Measurements from ENCODE around the gene TFRC.

The TFRC gene

DNA sequence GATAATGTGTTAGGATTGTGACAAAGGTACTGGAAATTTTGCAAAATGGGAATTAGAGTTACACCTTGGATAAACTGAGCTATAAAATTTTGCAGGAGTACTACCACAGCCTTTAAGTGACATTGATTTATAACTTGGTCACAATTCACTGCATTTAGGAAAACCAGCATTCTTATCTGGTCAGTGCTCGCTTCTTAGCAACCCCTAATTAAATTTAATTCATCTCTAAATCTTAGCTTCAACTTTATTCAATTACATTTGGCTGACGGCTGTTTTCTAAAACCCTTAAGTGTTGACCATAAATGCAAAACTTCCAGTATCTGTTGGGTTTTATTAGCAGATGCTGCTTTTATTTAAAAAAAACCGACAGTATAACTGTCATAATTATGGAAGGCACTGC lies 31.3 kb downstream of the TFRC start:
- Histone ChIP-seq H3K27me3 (ENCODE audit: insufficient read depth, poor library complexity, severe bottlenecking) (no peaks in the 10 kb centered on the region), H3K4me1 (ENCODE audit: insufficient read depth, poor library complexity, severe bottlenecking) (no peaks in the 10 kb centered on the region), H3K9me3 (ENCODE audit: severe bottlenecking) (no peaks in the 10 kb centered on the region), H3K36me3 (ENCODE audit: low read depth) (peaks cover 72% of the 10 kb centered on the region), H3K4me3 (ENCODE audit: severe bottlenecking) (no peak overlapping the region), H3K27ac (ENCODE audit: poor library complexity, severe bottlenecking) (no peak overlapping the region)
- no peak for DNase-seq (ENCODE audit: low spot score)
- no peak for ATAC-seq (ENCODE audit: low read depth)
- TF ChIP-seq, protein P1, sequence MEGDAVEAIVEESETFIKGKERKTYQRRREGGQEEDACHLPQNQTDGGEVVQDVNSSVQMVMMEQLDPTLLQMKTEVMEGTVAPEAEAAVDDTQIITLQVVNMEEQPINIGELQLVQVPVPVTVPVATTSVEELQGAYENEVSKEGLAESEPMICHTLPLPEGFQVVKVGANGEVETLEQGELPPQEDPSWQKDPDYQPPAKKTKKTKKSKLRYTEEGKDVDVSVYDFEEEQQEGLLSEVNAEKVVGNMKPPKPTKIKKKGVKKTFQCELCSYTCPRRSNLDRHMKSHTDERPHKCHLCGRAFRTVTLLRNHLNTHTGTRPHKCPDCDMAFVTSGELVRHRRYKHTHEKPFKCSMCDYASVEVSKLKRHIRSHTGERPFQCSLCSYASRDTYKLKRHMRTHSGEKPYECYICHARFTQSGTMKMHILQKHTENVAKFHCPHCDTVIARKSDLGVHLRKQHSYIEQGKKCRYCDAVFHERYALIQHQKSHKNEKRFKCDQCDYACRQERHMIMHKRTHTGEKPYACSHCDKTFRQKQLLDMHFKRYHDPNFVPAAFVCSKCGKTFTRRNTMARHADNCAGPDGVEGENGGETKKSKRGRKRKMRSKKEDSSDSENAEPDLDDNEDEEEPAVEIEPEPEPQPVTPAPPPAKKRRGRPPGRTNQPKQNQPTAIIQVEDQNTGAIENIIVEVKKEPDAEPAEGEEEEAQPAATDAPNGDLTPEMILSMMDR (IDR thresholded peaks at IDR 0.05; ENCODE audit: poor library complexity, severe bottlenecking) = no peak

DNA sequence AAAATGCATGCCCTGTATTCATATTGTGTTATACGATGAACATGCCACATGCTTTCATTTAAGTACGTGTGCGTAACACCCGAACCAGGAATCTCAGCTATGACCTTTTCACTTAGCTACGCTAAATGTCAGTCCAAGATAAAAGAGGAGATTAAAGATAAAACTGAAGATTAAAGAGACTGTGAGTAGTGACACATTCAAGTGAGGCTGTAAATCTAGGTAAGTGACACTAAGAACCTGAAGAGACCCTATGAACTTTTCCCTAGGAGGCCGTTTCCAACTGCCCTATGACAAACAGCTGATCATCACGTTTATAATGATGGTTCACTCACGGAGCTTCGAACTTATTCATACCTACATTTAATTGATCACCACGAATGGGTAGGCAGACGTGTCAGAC lies 32.2 kb downstream of the TFRC start:
- H3K4me3 ChIP-seq (ENCODE audit: severe bottlenecking) = no peak overlapping the region
- no peak overlapping the region for H3K27ac ChIP-seq (ENCODE audit: poor library complexity, severe bottlenecking)
- ATAC-seq (ENCODE audit: low read depth) (no peak), DNase-seq (ENCODE audit: low spot score) (no peak)
- H3K27me3 ChIP-seq (ENCODE audit: insufficient read depth, poor library complexity, severe bottlenecking) = no peaks in the 10 kb centered on the region
- H3K9me3 ChIP-seq (ENCODE audit: severe bottlenecking) = no peaks in the 10 kb centered on the region
- TF ChIP-seq, protein P1 (IDR thresholded peaks at IDR 0.05; ENCODE audit: poor library complexity, severe bottlenecking) = no peak
- H3K4me1 ChIP-seq (ENCODE audit: insufficient read depth, poor library complexity, severe bottlenecking) = no peaks in the 10 kb centered on the region
- H3K36me3 ChIP-seq (ENCODE audit: low read depth) = peaks cover 63% of the 10 kb centered on the region

DNA sequence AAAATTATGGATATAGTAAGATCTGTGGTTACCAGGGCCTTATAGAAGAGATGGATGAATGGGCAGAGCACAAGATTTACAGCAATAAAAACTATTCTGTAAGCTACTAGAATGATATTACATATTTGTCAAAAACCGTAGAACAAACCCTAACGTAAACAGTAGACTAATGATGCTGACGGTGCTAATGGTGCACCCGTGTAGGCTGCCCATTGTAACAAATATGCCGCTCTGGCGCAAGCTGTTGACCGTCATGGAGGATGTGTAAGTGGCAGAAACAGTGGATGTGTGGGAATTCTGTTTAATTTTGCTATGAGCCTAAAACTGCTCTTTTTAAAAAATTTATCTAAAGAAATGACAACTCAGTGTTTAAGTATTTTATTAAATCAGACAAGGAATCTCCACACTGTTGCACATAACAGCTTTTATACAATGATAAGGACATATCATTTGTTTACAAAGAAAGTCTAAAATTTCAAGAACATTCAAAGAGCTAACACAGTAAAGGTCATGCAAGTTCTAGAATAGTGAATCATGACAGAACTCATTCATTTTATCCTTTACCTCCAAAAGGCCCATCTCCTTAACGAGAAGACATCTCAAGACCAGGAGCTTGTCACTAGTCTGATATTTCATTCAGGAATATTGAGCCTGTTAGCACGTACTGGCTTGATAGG lies 32.8 kb downstream of the TFRC start:
- TF ChIP-seq, protein P1 (IDR thresholded peaks at IDR 0.05; ENCODE audit: poor library complexity, severe bottlenecking) = no peak
- no peak for ATAC-seq (ENCODE audit: low read depth)
- Histone ChIP-seq H3K4me3 (ENCODE audit: severe bottlenecking) (no peak overlapping the region), H3K27me3 (ENCODE audit: insufficient read depth, poor library complexity, severe bottlenecking) (no peaks in the 10 kb centered on the region), H3K9me3 (ENCODE audit: severe bottlenecking) (no peaks in the 10 kb centered on the region), H3K27ac (ENCODE audit: poor library complexity, severe bottlenecking) (no peak overlapping the region), H3K36me3 (ENCODE audit: low read depth) (peaks cover 57% of the 10 kb centered on the region), H3K4me1 (ENCODE audit: insufficient read depth, poor library complexity, severe bottlenecking) (no peaks in the 10 kb centered on the region)
- DNase-seq (ENCODE audit: low spot score) = no peak

DNA sequence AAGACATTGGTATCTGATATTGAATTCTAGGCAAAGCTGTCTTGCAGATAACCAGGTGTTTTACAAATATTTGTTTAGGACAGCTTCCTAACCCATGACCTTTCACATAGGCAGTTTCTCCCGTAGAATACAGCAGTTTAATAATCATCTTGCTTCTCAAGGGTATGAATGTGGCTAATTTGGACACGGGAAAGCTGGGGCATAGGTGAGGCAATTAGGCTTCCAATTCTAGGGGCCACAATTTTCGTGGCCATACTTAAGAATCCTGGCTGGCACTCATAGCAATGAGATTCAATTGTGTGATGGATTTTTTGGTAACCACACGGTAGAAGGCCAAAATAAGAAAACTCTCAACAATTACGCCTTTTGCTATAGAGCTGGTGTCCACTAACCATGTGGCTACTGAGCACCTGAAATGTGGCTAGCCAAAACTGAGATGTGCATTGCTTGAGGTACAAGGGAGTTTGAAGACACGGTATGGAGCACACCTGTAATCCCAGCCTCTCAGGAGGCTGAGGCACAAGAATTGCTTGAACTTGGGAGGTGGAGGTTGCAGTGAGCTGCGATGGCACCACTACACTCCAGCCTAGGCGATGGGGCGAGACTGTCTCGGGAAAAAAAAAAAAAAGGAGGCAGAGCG lies 34.4 kb downstream of the TFRC start:
- Histone ChIP-seq H3K27ac (ENCODE audit: poor library complexity, severe bottlenecking) (no peak overlapping the region), H3K4me1 (ENCODE audit: insufficient read depth, poor library complexity, severe bottlenecking) (no peaks in the 10 kb centered on the region), H3K27me3 (ENCODE audit: insufficient read depth, poor library complexity, severe bottlenecking) (no peaks in the 10 kb centered on the region), H3K9me3 (ENCODE audit: severe bottlenecking) (no peaks in the 10 kb centered on the region), H3K4me3 (ENCODE audit: severe bottlenecking) (no peak overlapping the region), H3K36me3 (ENCODE audit: low read depth) (peaks cover 41% of the 10 kb centered on the region)
- TF ChIP-seq, protein P1 (IDR thresholded peaks at IDR 0.05; ENCODE audit: poor library complexity, severe bottlenecking) = no peak
- ATAC-seq (ENCODE audit: low read depth) (no peak; the same call in 2 of the 3 replicates), DNase-seq (ENCODE audit: low spot score) (no peak)

DNA sequence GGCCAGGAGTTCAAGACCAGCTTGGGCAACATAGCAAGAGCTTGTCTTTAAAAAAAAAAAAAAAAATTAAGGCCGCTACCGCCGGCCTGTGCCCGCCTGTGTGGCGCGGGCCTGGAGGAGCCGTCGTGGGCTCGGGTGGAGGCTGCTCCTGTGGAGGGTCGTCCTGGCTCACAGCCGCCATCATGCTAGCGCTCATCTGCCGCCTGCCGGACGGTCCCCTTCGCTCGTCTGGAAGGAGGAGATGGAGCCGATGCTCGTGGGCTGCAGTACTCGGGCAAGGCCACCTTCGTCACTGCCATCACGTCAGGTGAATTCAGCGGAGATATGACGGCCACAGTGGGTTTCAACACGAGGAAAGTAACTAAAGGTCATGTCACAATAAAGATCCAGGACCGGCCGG lies 37.4 kb downstream of the TFRC start:
- no peak overlapping the region for H3K27ac ChIP-seq (ENCODE audit: poor library complexity, severe bottlenecking)
- TF ChIP-seq, protein P1 (IDR thresholded peaks at IDR 0.05; ENCODE audit: poor library complexity, severe bottlenecking) = no peak
- H3K4me1 ChIP-seq (ENCODE audit: insufficient read depth, poor library complexity, severe bottlenecking) = no peaks in the 10 kb centered on the region
- no peak overlapping the region for H3K4me3 ChIP-seq (ENCODE audit: severe bottlenecking)
- ATAC-seq (ENCODE audit: low read depth) (no peak), DNase-seq (ENCODE audit: low spot score) (no peak)
- H3K27me3 ChIP-seq (ENCODE audit: insufficient read depth, poor library complexity, severe bottlenecking) = no peaks in the 10 kb centered on the region
- H3K9me3 ChIP-seq (ENCODE audit: severe bottlenecking) = no peaks in the 10 kb centered on the region
- peaks cover 11% of the 10 kb centered on the region for H3K36me3 ChIP-seq (ENCODE audit: low read depth)
